Mononuclear cell (primary cell): Measurements from ENCODE around the gene FAM135A. TPM values are rescaled to one million over a fixed set of nuclear protein-coding genes. Genes with fewer than 3 reads are reported as not detected.
"Not testable (repeated sequence)": the region's sequence is repeated elsewhere in the genome, so short reads cannot be mapped to it uniquely, and the experiment has no call there.

Experiments used
- H3K27me3 ChIP-seq: 2 replicates; pipeline ENCODE4 v1.6.0; 2011; ENCODE audit warnings: low read length, control low read depth; ENCODE audit not compliant: insufficient read depth
- H3K4me1 ChIP-seq: 2 replicates; pipeline ENCODE4 v1.5.1; 2011; ENCODE audit warnings: mild to moderate bottlenecking, low read length, control low read depth; ENCODE audit not compliant: insufficient read depth
- H3K4me3 ChIP-seq: 2 replicates; pipeline ENCODE4 v1.5.1; 2011; ENCODE audit warnings: mild to moderate bottlenecking, low read length, moderate library complexity
- H3K9me3 ChIP-seq: 2 replicates; pipeline ENCODE4 v1.5.1; 2011; ENCODE audit warnings: low read depth, mild to moderate bottlenecking, control low read depth, low read length
- total RNA-seq: library from RNA; depleted of rRNA; stranded (reverse); fragments of >200 nt; gene quantifications from one replicate; pipeline ENCODE4 v1.2.3, GENCODE V29; 2012

Gene FAM135A
- total RNA-seq, 1 donor = 15.5 TPM

DNA sequence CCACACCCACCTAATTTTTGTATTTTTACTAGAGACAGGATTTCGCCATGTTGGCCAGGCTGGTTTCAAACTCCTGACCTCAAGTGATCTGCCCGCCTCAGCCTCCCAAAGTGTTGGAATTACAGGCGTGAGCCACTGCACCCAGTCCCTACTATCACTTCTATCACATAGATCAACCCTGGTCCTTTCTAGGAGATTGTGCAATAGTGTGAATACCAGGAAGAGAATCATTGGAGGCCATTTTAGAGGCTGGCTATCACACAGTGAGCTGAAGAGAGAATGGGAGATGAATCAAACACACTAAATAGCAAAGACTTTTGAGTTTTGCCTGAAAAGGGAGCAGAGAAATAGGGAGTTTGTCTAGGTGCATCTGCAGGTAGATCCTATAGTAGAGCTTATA is 57.2 kb downstream of the FAM135A start:
- H3K4me1 ChIP-seq = not testable (repeated sequence)

GRCh38 chr6:70474751-70475150 is 61.4 kb downstream of the FAM135A start:
- no peaks in the 10 kb centered on the region for H3K4me1 ChIP-seq
- H3K27me3 ChIP-seq = no peaks in the 10 kb centered on the region
- no peaks in the 10 kb centered on the region for H3K9me3 ChIP-seq
- no peak overlapping the region for H3K4me3 ChIP-seq

More for the DNA sequence above, 57.2 kb downstream of the FAM135A start:
- not testable (repeated sequence) for H3K27me3 ChIP-seq, H3K9me3 ChIP-seq, H3K4me3 ChIP-seq

DNA sequence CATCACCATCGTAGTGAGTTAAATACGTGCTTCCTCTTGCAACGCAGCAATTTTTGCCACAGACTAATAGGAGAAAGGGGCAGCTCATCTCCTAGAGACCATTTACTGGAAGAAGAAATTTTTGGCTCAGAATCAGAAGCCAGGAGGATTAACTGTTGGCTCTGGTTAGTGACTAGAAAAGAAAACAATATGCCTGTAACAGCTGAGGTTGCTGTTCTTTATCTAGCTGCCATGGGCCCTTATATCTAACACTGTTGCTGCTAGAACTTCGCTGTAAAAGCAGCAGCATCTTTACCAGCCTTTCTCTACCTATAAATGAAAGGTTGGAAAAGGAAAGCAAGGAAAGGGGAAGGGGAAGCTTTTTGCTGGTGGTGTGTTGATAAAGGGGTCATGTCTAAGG is 65.9 kb downstream of the FAM135A start:
- H3K27me3 ChIP-seq = no peaks in the 10 kb centered on the region
- no peaks in the 10 kb centered on the region for H3K9me3 ChIP-seq
- H3K4me3 ChIP-seq = no peak overlapping the region
- H3K4me1 ChIP-seq = no peaks in the 10 kb centered on the region

DNA sequence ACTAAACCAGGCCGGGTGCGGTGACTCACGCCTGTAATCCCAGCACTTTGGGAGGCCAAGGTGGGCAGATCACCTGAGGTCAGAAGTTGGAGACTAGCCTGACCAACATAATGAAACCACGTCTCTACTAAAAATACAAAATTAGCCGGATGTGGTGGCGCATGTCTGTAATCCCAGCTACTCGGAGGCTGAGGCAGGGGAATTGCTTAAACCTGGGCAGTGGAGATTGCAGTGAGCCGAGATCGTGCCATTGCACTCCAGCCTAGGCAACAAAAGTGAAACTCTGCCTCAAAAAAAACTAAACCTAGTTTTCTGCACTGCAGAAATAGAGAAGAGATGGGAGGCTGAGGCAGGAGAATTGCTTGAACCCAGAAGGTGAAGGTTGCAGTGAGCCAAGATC is 73.3 kb downstream of the FAM135A start:
- H3K27me3 ChIP-seq, H3K4me3 ChIP-seq, H3K4me1 ChIP-seq, H3K9me3 ChIP-seq: not testable (repeated sequence)

- no peaks in the 10 kb centered on the region for H3K27me3 ChIP-seq
- no peaks in the 10 kb centered on the region for H3K4me1 ChIP-seq
- no peaks in the 10 kb centered on the region for H3K9me3 ChIP-seq
- H3K4me3 ChIP-seq = no peak overlapping the region
Measured at GRCh38 chr6:70489364-70489763, 76.1 kb downstream of the FAM135A start.

GRCh38 chr6:70494833-70495232 is 81.5 kb downstream of the FAM135A start:
- no peaks in the 10 kb centered on the region for H3K9me3 ChIP-seq
- H3K4me3 ChIP-seq = no peak overlapping the region
- H3K4me1 ChIP-seq = no peaks in the 10 kb centered on the region
- H3K27me3 ChIP-seq = no peaks in the 10 kb centered on the region

- H3K4me3 ChIP-seq, H3K4me1 ChIP-seq, H3K27me3 ChIP-seq, H3K9me3 ChIP-seq: not testable (repeated sequence)
Measured at GRCh38 chr6:70495790-70496189, 82.5 kb downstream of the FAM135A start.

DNA sequence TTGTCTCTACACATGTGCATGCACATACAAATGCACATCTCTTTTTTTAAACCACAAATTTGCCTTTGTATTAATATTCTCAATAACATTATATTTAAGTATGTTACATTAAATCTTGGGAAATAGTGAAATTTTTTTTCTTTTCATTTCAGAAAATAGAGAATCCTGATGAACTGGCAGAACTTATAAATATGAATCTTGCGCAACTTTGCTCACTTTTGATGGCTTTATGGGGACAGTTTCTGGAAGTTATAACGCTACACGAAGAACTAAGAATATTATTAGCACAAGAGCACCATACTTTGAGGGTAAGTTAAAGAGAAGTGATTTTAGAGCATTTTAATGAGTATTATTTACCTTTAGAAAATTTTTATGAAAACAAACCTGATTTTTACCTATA is 89.2 kb downstream of the FAM135A start:
- no peak overlapping the region for H3K4me3 ChIP-seq
- no peaks in the 10 kb centered on the region for H3K27me3 ChIP-seq
- peaks cover 10% of the 10 kb centered on the region for H3K9me3 ChIP-seq
- no peaks in the 10 kb centered on the region for H3K4me1 ChIP-seq

DNA sequence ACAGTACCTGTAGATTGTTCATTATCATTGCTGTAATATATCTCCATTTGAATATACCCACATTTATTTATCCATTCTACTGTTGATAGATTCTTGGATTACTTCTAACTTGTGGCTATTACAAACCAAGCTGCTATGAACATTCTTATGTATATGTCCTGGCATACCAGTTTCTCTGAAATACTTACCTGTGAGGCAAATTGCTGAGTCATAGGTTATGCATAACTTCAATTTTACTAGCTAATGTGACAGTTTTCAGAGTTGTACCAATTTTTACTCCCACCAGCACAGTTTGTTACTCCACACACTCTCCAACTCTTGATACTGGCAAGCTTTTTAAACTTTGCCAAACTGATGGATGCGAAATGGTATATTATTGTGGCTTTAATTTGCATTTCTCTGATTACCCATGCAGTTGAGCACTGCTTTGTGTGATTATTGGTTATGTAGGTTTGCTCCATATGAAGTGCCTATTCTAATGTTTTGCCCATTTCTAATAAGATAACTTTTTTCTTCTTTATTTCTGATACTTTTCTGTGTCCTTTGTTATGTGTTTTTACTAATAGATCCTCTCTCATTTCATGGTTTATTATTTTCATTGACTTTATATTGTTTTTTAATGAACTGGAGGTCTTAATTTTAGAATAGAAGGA is 90.6 kb downstream of the FAM135A start:
- Histone ChIP-seq H3K4me3 (no peak overlapping the region), H3K27me3 (no peaks in the 10 kb centered on the region), H3K9me3 (peaks cover 10% of the 10 kb centered on the region), H3K4me1 (no peaks in the 10 kb centered on the region)

DNA sequence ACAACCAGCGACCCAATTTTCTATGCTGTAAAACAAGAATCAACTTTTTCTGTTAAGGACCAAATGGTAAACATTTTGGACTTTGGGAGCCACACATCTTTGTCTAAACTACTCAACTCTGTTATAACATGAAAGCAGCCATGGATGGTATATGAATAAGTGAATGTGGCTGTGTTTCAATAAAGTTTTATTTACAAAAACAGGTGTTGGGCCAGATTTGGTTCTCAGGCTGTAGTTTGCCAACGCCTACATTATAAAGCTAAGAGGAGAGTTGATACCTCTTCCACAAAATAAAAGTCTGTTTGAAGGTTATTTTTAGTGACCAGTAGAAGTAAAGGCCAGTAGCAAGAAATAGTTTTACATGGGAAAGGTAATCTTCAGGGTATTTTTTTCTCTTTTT is 93.0 kb downstream of the FAM135A start:
- no peak overlapping the region for H3K4me3 ChIP-seq
- no peaks in the 10 kb centered on the region for H3K27me3 ChIP-seq
- no peaks in the 10 kb centered on the region for H3K4me1 ChIP-seq
- peaks cover 10% of the 10 kb centered on the region for H3K9me3 ChIP-seq

GRCh38 chr6:70507161-70507560 is 93.9 kb downstream of the FAM135A start:
- Histone ChIP-seq H3K27me3 (no peaks in the 10 kb centered on the region), H3K4me1 (no peaks in the 10 kb centered on the region), H3K9me3 (peaks cover 10% of the 10 kb centered on the region), H3K4me3 (no peak overlapping the region)

- no peaks in the 10 kb centered on the region for H3K27me3 ChIP-seq
- H3K4me3 ChIP-seq = no peak overlapping the region
- peaks cover 5% of the 10 kb centered on the region for H3K9me3 ChIP-seq
- H3K4me1 ChIP-seq = no peaks in the 10 kb centered on the region
Measured at GRCh38 chr6:70508953-70509352, 95.6 kb downstream of the FAM135A start.

DNA sequence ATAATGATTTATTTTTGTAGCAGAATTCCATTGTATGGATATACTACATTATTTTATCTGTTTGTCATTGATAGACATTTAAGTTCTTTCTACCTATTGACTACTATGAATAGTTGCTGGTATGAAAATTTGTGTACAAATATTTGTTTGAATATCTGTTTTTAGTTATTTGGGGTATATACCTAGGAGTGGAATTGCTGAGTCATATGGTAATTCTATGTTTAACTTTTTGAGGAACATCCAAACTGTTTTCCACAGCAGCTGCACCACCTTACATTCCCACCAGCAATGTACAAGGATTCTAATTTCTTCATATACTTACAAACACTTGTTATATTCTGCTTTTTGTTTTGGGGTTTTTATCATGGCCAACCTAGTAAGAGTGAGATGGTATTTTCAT is 97.3 kb downstream of the FAM135A start:
- Histone ChIP-seq H3K27me3 (no peaks in the 10 kb centered on the region), H3K4me3 (no peak overlapping the region), H3K9me3 (no peaks in the 10 kb centered on the region), H3K4me1 (no peaks in the 10 kb centered on the region)

DNA sequence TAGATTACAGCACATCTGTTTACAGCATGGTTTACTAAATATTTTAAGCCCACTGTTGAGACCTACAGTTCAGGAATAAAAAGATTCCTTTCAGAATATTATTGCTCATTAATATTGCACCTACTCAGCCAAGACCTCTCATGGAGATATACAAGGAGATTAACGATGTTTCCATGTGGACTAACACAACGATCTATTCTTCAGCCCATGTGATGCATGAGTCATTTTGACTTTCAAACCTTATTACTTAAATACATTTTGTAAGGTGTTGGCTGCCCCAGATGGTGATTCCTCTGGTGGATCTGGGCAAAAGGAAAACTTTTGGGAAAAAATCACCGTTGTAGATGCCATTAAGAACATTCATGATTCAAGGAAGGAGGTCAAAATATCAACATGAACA is 105.4 kb downstream of the FAM135A start:
- Histone ChIP-seq H3K4me3 (no peak overlapping the region), H3K27me3 (no peaks in the 10 kb centered on the region), H3K9me3 (no peaks in the 10 kb centered on the region), H3K4me1 (no peaks in the 10 kb centered on the region)

- no peaks in the 10 kb centered on the region for H3K27me3 ChIP-seq
- H3K4me3 ChIP-seq = no peak overlapping the region
- no peaks in the 10 kb centered on the region for H3K9me3 ChIP-seq
- no peaks in the 10 kb centered on the region for H3K4me1 ChIP-seq
Measured at GRCh38 chr6:70520575-70520974, 107.3 kb downstream of the FAM135A start.

DNA sequence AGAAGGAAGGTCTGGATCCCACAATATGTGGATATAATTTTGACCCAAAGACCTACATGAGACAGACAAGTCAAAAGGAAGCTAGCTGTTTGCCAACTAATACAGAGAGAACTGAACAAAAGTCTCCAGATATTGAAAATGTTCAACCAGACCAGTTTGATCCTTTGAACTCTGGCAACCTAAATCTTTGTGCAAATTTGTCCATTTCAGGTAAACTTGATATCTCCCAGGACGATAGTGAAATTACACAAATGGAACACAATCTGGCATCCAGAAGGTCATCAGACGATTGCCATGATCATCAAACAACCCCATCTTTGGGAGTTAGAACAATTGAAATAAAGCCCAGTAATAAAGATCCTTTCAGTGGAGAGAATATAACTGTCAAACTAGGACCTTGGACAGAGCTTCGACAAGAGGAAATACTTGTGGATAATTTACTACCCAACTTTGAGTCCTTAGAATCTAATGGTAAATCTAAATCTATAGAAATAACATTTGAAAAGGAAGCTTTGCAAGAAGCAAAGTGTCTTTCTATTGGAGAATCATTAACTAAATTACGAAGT is 111.5 kb downstream of the FAM135A start:
- Histone ChIP-seq H3K4me3 (no peak overlapping the region), H3K27me3 (no peaks in the 10 kb centered on the region), H3K9me3 (no peaks in the 10 kb centered on the region), H3K4me1 (no peaks in the 10 kb centered on the region)
